Fibroblast of lung (primary cell): ENCODE results near the gene RBM4B.

Experiments used
- EZH2 ChIP-seq: IDR thresholded peaks from 2 replicates; pipeline ENCODE4 v1.5.1; 2012; ENCODE audit warnings: low read length, control low read depth, mild to moderate bottlenecking; ENCODE audit errors: missing control alignments
- TF ChIP-seq, protein P1 (sequence below), 2 donors: IDR thresholded peaks in 1 of 2; conservative IDR thresholded peaks in 1 of 2; 1 replicate in 1 of 2; 2 replicates in 1 of 2; pipeline ENCODE4 v1.5.1; 2011 to 2012; ENCODE audit warnings: low read length in 2 of 2, control low read depth in 1 of 2, inconsistent platforms in 1 of 2, low read depth in 1 of 2, mild to moderate bottlenecking in 1 of 2

DNA sequence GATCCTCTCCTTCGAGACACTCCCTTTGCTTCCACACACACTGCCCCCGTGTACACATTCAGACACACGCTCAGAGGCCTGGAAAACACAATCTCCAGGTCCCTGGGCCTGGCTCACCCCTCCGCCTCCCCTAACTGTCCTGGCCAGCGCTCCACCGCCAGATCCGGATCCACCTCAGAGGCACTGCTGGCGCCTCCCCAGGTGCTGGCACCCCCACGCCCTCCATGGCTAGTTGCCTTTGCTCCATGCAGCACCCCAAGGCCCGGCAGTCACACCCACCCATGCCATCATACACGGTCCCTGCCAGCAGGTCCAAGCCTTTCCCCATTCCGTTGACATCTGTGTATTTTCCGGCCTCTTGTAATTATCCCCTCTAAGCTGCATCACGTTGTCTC, 40.2 kb upstream of the RBM4B start:
- no peak for TF ChIP-seq EZH2
- TF ChIP-seq, protein P1, sequence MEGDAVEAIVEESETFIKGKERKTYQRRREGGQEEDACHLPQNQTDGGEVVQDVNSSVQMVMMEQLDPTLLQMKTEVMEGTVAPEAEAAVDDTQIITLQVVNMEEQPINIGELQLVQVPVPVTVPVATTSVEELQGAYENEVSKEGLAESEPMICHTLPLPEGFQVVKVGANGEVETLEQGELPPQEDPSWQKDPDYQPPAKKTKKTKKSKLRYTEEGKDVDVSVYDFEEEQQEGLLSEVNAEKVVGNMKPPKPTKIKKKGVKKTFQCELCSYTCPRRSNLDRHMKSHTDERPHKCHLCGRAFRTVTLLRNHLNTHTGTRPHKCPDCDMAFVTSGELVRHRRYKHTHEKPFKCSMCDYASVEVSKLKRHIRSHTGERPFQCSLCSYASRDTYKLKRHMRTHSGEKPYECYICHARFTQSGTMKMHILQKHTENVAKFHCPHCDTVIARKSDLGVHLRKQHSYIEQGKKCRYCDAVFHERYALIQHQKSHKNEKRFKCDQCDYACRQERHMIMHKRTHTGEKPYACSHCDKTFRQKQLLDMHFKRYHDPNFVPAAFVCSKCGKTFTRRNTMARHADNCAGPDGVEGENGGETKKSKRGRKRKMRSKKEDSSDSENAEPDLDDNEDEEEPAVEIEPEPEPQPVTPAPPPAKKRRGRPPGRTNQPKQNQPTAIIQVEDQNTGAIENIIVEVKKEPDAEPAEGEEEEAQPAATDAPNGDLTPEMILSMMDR (conservative IDR thresholded peaks at IDR 0.05 in 1 of 2, IDR thresholded peaks at IDR 0.05 in 1 of 2; ENCODE audit: low read depth in 1 of 2, low read length in 2 of 2): no peak
